Activated gamma-delta T cell treated with anti-CD3 and anti-CD28 coated beads, Interleukin-2, amount 50 U/mL, for 16 hours (primary cell): Measurements from ENCODE around the gene PCLAF.
"Not testable (repeated sequence)": the region's sequence is repeated elsewhere in the genome, so short reads cannot be mapped to it uniquely, and the experiment has no call there.

ENCODE experiments used
- DNase-seq: peaks from one replicate; pipeline ENCODE4 v3.0.0-alpha.2; 2020; ENCODE audit warnings: low read depth

PCLAF gene, protein sequence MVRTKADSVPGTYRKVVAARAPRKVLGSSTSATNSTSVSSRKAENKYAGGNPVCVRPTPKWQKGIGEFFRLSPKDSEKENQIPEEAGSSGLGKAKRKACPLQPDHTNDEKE

GRCh38 chr15:64381000-64381751, at the start of gene PCLAF:
TSS of gene PCLAF (minus strand) at chr15:64381441. CDS start at chr15:64381371, 70 bp downstream.
- peak; percentile 89 for DNase-seq

GRCh38 chr15:64430000-64430735, 48.9 kb upstream of the PCLAF start:
- DNase-seq, result peak; percentile 22

DNA sequence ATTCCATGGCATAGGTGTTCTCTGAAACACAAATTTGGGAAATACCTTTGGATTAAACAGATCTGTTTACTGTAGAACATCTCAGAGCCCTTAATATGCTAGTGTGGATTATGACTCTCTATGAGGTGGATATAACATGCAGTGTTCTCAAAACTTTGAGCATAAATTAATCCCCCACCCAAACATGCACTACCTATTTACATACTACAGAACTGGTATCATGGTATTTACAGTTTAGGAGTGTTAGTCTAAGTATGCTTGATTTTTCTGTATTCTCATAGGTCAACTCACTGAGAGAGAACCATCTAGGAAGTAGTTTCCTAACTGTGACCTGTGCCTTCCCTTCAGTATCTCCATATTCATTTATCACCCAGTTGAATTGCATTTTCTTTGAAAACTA, 48.2 kb upstream of the PCLAF start:
- DNase-seq, result no peak

DNA sequence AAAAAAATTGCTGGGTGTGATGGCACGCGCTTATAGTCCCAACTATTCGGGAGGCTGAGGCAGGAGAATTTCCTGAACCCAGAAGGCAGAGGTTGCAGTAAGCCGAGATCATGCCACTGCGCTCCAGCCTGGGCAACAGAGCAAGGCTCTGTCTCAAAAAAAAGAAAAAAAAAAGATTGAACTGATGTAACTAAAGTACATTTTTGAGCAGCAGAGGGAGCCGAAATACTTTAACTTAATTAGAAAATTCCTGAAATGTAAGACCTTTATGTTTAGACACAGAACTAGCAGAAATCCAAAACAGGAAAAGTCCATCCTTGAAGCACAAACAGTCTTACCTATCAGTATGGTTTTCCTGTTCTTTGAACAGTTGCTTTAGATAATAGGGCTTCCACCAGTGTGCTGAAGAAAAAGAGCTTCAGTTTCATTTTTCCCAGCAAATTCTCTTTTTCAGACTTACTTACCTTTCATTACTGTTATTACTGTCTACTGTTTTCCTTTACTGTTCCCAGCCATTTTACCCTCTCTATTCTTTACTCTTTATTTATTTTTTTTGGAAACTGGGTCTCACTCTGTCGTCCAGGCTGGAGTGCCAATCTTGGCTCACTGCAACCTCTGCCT, 45.7 kb upstream of the PCLAF start:
- no peak for DNase-seq

DNA sequence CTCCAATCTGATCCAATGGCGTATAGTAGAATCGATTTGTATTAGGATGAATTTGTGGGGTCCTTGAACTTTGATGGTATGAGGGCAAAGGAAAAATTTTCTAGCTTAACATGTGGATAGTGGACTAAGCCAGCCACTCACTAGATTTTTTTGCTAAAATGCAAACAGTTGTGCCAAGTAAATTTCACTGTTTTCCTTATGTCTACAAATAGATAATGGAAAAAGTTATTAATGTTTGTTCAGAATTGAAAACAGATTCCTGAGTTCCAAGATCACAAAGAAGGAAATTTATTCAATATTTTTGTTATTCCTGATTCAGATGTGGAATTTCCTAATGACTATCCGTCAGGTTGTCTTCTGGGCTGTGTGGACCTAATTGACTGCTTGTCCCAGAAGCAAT, 44.0 kb upstream of the PCLAF start:
- no peak for DNase-seq

- DNase-seq, result no peak
Observed at GRCh38 chr15:64423970-64424369, 42.7 kb upstream of the PCLAF start.

GRCh38 chr15:64422697-64423096, 41.5 kb upstream of the PCLAF start:
- DNase-seq, result no peak

- no peak for DNase-seq
Observed at GRCh38 chr15:64412216-64412615, 31.0 kb upstream of the PCLAF start.

DNA sequence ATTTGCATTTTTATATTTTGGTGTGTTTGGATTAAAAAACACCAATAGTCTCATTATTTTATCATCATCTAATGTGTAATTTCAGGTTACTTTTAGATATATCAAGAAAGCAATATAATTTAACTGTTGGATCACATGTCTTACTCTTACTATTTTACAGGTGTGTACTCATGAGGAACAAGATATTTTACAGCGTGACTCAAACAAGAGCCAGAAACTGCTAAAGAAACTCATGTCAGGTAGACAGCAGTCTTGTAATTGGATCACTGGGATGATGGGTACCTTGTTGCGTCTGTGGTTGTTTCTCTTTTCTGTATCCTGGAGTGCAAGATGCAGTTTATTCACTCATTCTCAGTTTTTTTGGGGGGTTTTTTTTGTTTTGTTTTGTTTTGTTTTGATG, 19.3 kb upstream of the PCLAF start:
- no peak for DNase-seq

GRCh38 chr15:64398575-64398974, 17.3 kb upstream of the PCLAF start:
- no peak for DNase-seq

DNA sequence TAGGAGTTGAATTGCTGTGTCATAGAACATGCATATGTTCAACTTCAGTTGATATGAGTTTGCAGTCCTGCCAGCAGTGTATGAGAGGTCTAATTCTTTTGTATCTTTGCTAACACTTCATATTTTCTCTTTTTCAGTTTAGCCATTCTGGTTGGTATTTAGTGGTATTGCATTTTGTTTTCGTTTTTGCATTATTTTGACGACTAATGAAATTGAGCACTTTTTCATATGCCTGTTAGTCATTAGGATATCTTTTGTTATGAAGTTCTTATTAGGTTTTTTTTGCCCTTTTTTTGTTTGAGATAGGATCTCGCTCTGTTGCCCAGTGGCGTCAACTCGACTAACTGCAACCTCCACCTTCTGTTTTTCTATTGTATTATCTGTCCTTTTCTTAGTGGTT, 15.5 kb upstream of the PCLAF start:
- no peak for DNase-seq

DNA sequence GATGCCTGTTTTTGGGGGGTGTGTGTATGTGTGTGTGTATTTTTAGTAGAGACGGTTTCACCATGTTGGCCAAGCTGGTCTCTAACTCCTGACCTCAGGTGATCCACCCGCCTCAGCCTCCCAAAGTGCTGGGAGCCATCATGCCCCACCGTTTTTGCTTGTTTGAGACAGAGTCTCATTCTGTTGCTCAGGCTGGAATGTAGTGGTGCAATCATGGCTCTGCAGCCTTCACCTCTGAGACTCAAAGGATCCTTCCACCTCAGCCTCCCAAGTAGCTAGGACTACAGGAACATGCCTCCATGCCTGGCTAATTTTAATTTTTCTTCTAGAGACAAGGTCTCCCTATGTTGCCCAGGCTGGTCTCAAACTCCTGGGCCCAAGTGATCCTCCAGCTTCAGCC, 11.2 kb upstream of the PCLAF start:
- not testable (repeated sequence) for DNase-seq

GRCh38 chr15:64389036-64389435, 7.8 kb upstream of the PCLAF start:
- no peak for DNase-seq

- DNase-seq, result peak; percentile 94
Observed at GRCh38 chr15:64387562-64388168, 6.4 kb upstream of the PCLAF start, which contains the start of gene TRIP4. TSS of gene TRIP4 (plus strand) at chr15:64387836. CDS start at chr15:64387864, 28 bp downstream.

DNA sequence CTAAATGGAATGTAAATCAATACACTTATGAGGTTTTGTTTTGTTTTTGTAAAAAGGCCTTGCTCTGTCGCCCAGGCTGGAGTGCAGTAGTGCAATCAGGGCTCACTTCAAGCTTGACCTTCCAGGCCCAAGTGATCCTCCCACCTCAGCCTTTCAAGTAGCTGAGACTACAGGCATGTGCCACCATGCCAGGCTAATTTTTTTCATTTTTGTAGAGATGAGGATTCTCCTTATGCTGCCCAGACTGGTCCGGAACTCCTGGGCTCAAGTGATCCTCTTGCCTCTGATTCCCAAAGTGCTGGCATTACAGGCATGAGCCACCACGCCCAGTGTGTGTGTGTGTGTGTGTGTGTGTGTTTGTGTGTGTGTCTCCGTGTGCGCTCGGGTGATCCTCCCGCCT, 5.0 kb upstream of the PCLAF start:
- DNase-seq, result no peak

DNA sequence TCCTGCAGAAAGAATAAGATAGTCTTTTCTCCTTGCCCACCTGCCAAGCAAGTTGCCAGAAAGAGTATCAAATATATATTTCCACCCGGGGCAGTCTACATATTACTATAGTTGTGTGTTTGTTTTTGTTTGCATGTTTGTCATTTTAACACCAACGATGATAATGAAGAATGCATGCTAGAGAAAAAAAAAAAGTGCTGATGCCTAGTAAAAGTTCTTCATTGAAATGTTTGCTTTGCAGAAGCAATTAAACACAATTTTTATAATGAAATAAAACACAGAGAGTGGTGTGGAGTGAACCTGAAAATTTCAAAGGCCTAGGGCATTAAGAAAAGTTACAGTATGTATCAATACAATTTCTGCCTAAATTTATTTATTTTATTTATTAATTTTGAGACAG, 2.5 kb upstream of the PCLAF start:
- no peak for DNase-seq

GRCh38 chr15:64380130-64380870, 941 bp downstream of the PCLAF start:
- not testable (repeated sequence) for DNase-seq

GRCh38 chr15:64379216-64379960, 1.9 kb downstream of the PCLAF start:
- no peak for DNase-seq

DNA sequence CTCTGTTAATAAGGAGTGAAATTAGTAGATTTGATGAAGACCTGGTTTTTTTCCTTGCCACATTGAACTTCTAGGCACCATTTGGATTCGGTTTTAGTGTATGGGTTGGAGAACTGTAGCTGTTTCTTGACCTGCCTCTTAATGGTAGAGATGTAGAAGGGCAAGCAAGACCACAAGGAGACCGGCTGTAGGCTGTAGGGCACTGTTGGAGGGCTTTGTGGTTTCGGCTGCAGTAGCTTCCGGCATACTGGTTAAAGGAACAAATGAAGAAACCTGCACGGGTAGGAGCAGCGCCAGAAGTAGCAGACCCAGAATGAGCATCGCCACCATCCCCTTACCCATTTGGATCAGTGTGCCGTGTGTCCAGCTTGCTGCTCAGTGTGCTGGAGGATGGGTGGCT, 7.9 kb downstream of the PCLAF start:
- no peak for DNase-seq

- not testable (repeated sequence) for DNase-seq
Observed at GRCh38 chr15:64371383-64371782, 9.9 kb downstream of the PCLAF start.

GRCh38 chr15:64369078-64369607, 12.1 kb downstream of the PCLAF start:
- DNase-seq, result no peak
